Ovary (tissue), 9 donors: Measurements from ENCODE around the gene CHRD. TPM values are rescaled to one million over a fixed set of nuclear protein-coding genes. Genes with fewer than 3 reads are reported as not detected.

Experiments
- DNase-seq, 5 donors: peaks; one replicate each; pipeline ENCODE4 v3.0.0-alpha.2; 2019 to 2020
- H3K27ac ChIP-seq, 2 donors: fragments of 200-600 bp; one replicate each; pipeline versions ENCODE4 v1.5.1 to v1.8.0; 2019 to 2022
- H3K27me3 ChIP-seq: fragments of 200-600 bp; one replicate; pipeline ENCODE4 v1.8.0; 2022
- H3K36me3 ChIP-seq: fragments of 200-600 bp; sonication (generic); one replicate; pipeline ENCODE4 v1.5.1; 2019
- H3K4me1 ChIP-seq: one replicate; pipeline ENCODE4 v1.8.1; 2013; ENCODE audit warnings: mild to moderate bottlenecking, moderate library complexity; ENCODE audit not compliant: insufficient read depth
- H3K4me3 ChIP-seq: fragments of 200-600 bp; sonication (generic); one replicate; pipeline ENCODE4 v1.5.1; 2017
- H3K9me3 ChIP-seq, 2 donors: fragments of 200-600 bp in 1 of 2; sonication (generic) in 1 of 2; one replicate each; pipeline versions ENCODE4 v1.5.1 to v1.8.1; 2013 to 2019; ENCODE audit warnings: mild to moderate bottlenecking in 1 of 2, moderate library complexity in 1 of 2
- CTCF ChIP-seq, 3 donors: fragments of 450-650 bp in 2 of 3; fragments of 200-600 bp in 1 of 3; IDR thresholded peaks; one replicate each; pipeline versions ENCODE4 v1.5.1 to v1.8.0; 2016 to 2022; ENCODE audit warnings: antibody characterized with exemption in 3 of 3, mild to moderate bottlenecking in 1 of 3
- EP300 ChIP-seq: sonication (generic); formaldehyde crosslinking; IDR thresholded peaks from one replicate; pipeline ENCODE4 v1.6.1; 2017; ENCODE audit warnings: antibody characterized with exemption
- POLR2A ChIP-seq: fragments of 450-650 bp; IDR thresholded peaks from one replicate; pipeline ENCODE4 v1.6.1; 2017; ENCODE audit warnings: antibody characterized with exemption, mild to moderate bottlenecking, moderate library complexity
- WGBS, 3 donors: extraction: QIAGEN DNeasy Blood & Tissue Kit in 1 of 3; methylation state at CpG; one replicate each; pipeline versions ENCODE4 v1.1.5 to v1.1.7; 2013 to 2017; 5-methylcytosine and 5-hydroxymethylcytosine counted together
- intact Hi-C, 4 donors: fragments of 100-400 bp; cut with DNase I; formaldehyde crosslinking; loops; one replicate each; pipeline versions ENCODE4 v1.11.0 to v1.15.1; 2022 to 2023
- polyA plus RNA-seq, 2 donors: library from polyadenylated mRNA; stranded (reverse); fragments of 200-250 nt in 1 of 2; fragments of 350-450 nt in 1 of 2; fragmentation: Illumina TruSeq in 1 of 2; extraction: RNeasy Lipid Tissue Mini Kit (QIAGEN cat#74804) in 1 of 2; gene quantifications; one replicate each; pipeline ENCODE4 v1.2.3, GENCODE V29; 2013 to 2014
- total RNA-seq, 7 donors: library from RNA; depleted of rRNA in 2 of 7; stranded (reverse); fragments of >200 nt in 2 of 7; fragmentation: NEBNext Ultra II Directional in 3 of 7; extraction: Animal tissue kit (Norgen Biotek cat#: 25700) in 3 of 7; gene quantifications; one replicate each; pipeline versions ENCODE4 v1.1.0 to v1.2.4, GENCODE V29; 2016 to 2023
- donor health status: DM: no; HTN: no; CAD: no; lungs with moderate emphysema.
- donor health status: DM: no; HTN: no; CAD: no.
- donor health status: Bipolar disorder and iron deficiency.
- donor health status: DM: yes; HTN: yes; CAD: no.
- donor health status: DM: no; HTN: no; CAD: no.
- donor health status: DM: yes; HTN: yes; CAD: no.

The CHRD gene
- total and polyA plus RNA-seq, 9 donors, result 3.1 to 37.3 (median 20.5) TPM

GRCh38 chr3:184373422-184373821 lies 6.4 kb upstream of the CHRD start:
- Histone ChIP-seq H3K27me3 (no peaks in the 10 kb centered on the region), H3K4me3 (no peak overlapping the region), H3K9me3 (no peaks in the 10 kb centered on the region), H3K4me1 (peaks cover 2% of the 10 kb centered on the region), H3K36me3 (no peaks in the 10 kb centered on the region), H3K27ac (no peak overlapping the region)
- WGBS, 3 donors, result 54 to 60% (median 58%) methylated on average over 6 of the region's 6 CpGs
- intact Hi-C loops, result loop anchor here (5.0 to 10.0 kb wide), 5 partner anchors 44 to 391 kb away; no protein-coding TSS in a partner anchor
- TF ChIP-seq EP300 (no peak), POLR2A (no peak), CTCF (IDR thresholded peaks at IDR 0.05) (no peak)
- no peak for DNase-seq

- no peaks in the 10 kb centered on the region for H3K9me3 ChIP-seq
- H3K27me3 ChIP-seq, result no peaks in the 10 kb centered on the region
- no peak overlapping the region for H3K4me3 ChIP-seq
- intact Hi-C loops, result loop anchor here in 2 of 4 donors (5.0 to 10.0 kb wide), 3 partner anchors 136 to 389 kb away; no protein-coding TSS in a partner anchor
- DNase-seq, result no peak
- WGBS, 3 donors, result 88 to 91% (median 89%) methylated on average over 12 of the region's 12 CpGs
- no peaks in the 10 kb centered on the region for H3K36me3 ChIP-seq
- no peak overlapping the region for H3K27ac ChIP-seq
- H3K4me1 ChIP-seq, result peaks cover 4% of the 10 kb centered on the region
- no peak for TF ChIP-seq CTCF (IDR thresholded peaks at IDR 0.05)
- TF ChIP-seq EP300, result no peak
- no peak for TF ChIP-seq POLR2A
Observed at GRCh38 chr3:184375747-184376461, 4.0 kb upstream of the CHRD start.

- intact Hi-C loops, result loop anchor here in 2 of 4 donors (5.0 to 10.0 kb wide), 3 partner anchors 135 to 387 kb away; no protein-coding TSS in a partner anchor
- Histone ChIP-seq H3K27ac (no peak overlapping the region), H3K4me3 (no peak overlapping the region), H3K27me3 (no peaks in the 10 kb centered on the region), H3K36me3 (no peaks in the 10 kb centered on the region), H3K9me3 (no peaks in the 10 kb centered on the region), H3K4me1 (peaks cover 2% of the 10 kb centered on the region)
- no peak for TF ChIP-seq EP300
- TF ChIP-seq CTCF (IDR thresholded peaks at IDR 0.05), result no peak
- TF ChIP-seq POLR2A, result no peak
- DNase-seq, result no peak
- WGBS, 3 donors, result 84 to 88% (median 86%) methylated on average over 5 of the region's 5 CpGs
Observed at GRCh38 chr3:184377374-184377773, 2.5 kb upstream of the CHRD start.

GRCh38 chr3:184377882-184378445 lies 1.9 kb upstream of the CHRD start, which contains the start of gene THPO:
Gene THPO, minus strand, starts transcription at chr3:184378207. Its CDS starts 1,948 bp downstream, at chr3:184376259.
- Histone ChIP-seq H3K9me3 (no peaks in the 10 kb centered on the region), H3K4me1 (peaks cover 2% of the 10 kb centered on the region), H3K27ac (peak within 1 kb of the TSS; percentile 66 to 70), H3K4me3 (no peak within 1 kb of the TSS), H3K36me3 (no peaks in the 10 kb centered on the region), H3K27me3 (no peaks in the 10 kb centered on the region)
- DNase-seq, result no peak
- WGBS, 3 donors, result 65 to 72% (median 72%) methylated on average over 7 of the region's 7 CpGs
- intact Hi-C loops, result loop anchor here in 2 of 4 donors (5.0 to 10.0 kb wide), 3 partner anchors 134 to 387 kb away; no protein-coding TSS in a partner anchor
- no peak for TF ChIP-seq CTCF (IDR thresholded peaks at IDR 0.05)
- TF ChIP-seq EP300, result no peak
- TF ChIP-seq POLR2A, result no peak
